ENCODE measurements around the gene PREX1. TPM values are rescaled to one million over a fixed set of nuclear protein-coding genes. Genes with fewer than 3 reads are reported as not detected.

Gene PREX1
- total and polyA plus RNA-seq, 10 donors = 36.7 to 279 (median 157) TPM

GRCh38 chr20:48592107-48592940, 235.5 kb downstream of the PREX1 start:
- DNase-seq = no peak
- TF ChIP-seq POLR2AphosphoS5 (IDR thresholded peaks at IDR 0.05) = no peak
- no peak for TF ChIP-seq POLR2A (IDR thresholded peaks at IDR 0.05)
- TF ChIP-seq, protein P1, sequence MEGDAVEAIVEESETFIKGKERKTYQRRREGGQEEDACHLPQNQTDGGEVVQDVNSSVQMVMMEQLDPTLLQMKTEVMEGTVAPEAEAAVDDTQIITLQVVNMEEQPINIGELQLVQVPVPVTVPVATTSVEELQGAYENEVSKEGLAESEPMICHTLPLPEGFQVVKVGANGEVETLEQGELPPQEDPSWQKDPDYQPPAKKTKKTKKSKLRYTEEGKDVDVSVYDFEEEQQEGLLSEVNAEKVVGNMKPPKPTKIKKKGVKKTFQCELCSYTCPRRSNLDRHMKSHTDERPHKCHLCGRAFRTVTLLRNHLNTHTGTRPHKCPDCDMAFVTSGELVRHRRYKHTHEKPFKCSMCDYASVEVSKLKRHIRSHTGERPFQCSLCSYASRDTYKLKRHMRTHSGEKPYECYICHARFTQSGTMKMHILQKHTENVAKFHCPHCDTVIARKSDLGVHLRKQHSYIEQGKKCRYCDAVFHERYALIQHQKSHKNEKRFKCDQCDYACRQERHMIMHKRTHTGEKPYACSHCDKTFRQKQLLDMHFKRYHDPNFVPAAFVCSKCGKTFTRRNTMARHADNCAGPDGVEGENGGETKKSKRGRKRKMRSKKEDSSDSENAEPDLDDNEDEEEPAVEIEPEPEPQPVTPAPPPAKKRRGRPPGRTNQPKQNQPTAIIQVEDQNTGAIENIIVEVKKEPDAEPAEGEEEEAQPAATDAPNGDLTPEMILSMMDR (IDR thresholded peaks at IDR 0.05 in 8 of 11, conservative IDR thresholded peaks at IDR 0.05 in 3 of 11) = no peak
- no peaks in the 10 kb centered on the region for H3K36me3 ChIP-seq
- no peaks in the 10 kb centered on the region for H3K27me3 ChIP-seq (replicated peaks in 1 of 7)
- WGBS, 5 donors = 83 to 95% (median 90%) methylated on average over 8 of the region's 8 CpGs
- H3K4me3 ChIP-seq = no peak overlapping the region
- peaks cover 0 to 6% (median 2%) of the 10 kb centered on the region in 8 donors for H3K9me3 ChIP-seq
- intact Hi-C loops (cut with DNase I; ENCODE audit: low total_unique reads) = no loop called here
- no peaks in the 10 kb centered on the region for H3K4me1 ChIP-seq
- no peak overlapping the region for H3K27ac ChIP-seq

- 76 to 85% (median 82%) methylated on average over 8 of the region's 8 CpGs for WGBS, 5 donors
- intact Hi-C loops (cut with DNase I; ENCODE audit: low total_unique reads) = no loop called here
- no peak for DNase-seq
- H3K36me3 ChIP-seq = no peaks in the 10 kb centered on the region
- H3K4me3 ChIP-seq = no peak overlapping the region
- no peaks in the 10 kb centered on the region for H3K4me1 ChIP-seq
- no peak overlapping the region for H3K27ac ChIP-seq
- H3K27me3 ChIP-seq (replicated peaks in 1 of 7) = peaks cover 0 to 39% (median 0%) of the 10 kb centered on the region in 7 donors
- TF ChIP-seq POLR2A (IDR thresholded peaks at IDR 0.05) (no peak), POLR2AphosphoS5 (IDR thresholded peaks at IDR 0.05) (no peak)
- TF ChIP-seq, protein P1 (IDR thresholded peaks at IDR 0.05 in 8 of 11, conservative IDR thresholded peaks at IDR 0.05 in 3 of 11) = no peak
- no peaks in the 10 kb centered on the region for H3K9me3 ChIP-seq
These were observed 241.1 kb downstream of the PREX1 start for GRCh38 chr20:48586730-48587129.

- no peak for TF ChIP-seq POLR2AphosphoS5 (IDR thresholded peaks at IDR 0.05)
- TF ChIP-seq POLR2A (IDR thresholded peaks at IDR 0.05) = no peak
- TF ChIP-seq, protein P1 (IDR thresholded peaks at IDR 0.05 in 8 of 11, conservative IDR thresholded peaks at IDR 0.05 in 3 of 11) = no peak
- Histone ChIP-seq H3K9me3 (no peaks in the 10 kb centered on the region), H3K27me3 (replicated peaks in 1 of 7) (peaks cover 0 to 54% (median 0%) of the 10 kb centered on the region in 7 donors), H3K27ac (no peak overlapping the region), H3K4me1 (no peaks in the 10 kb centered on the region), H3K36me3 (no peaks in the 10 kb centered on the region), H3K4me3 (no peak overlapping the region)
- intact Hi-C loops (cut with DNase I; ENCODE audit: low total_unique reads) = no loop called here
- DNase-seq = no peak
- WGBS, 5 donors = 79 to 87% (median 85%) methylated on average over 21 of the region's 21 CpGs
These were observed 242.5 kb downstream of the PREX1 start for GRCh38 chr20:48585061-48585870.

All from spleen (tissue), 11 donors.